ENCODE data around the gene FBH1.

- TF ChIP-seq CTCF (IDR thresholded peaks at IDR 0.05) (no peak), EZH2 (IDR thresholded peaks at IDR 0.05) (no peak)
These were observed 53.5 kb downstream of the FBH1 start for GRCh38 chr10:5943536-5943935.

All from neural progenitor cell (in vitro differentiated cells).